A673 (cell line): Measurements from ENCODE around the gene NAV2. TPM values are rescaled to one million over a fixed set of nuclear protein-coding genes. Genes with fewer than 3 reads are reported as not detected.

ENCODE experiments used
- BruUV-seq: library from RNA; stranded (reverse); fragments of 400-500 nt; replicated peaks from 2 replicates; lab custom pipeline; 2021; lab: Mats Ljungman, UMichigan
- CTCF ChIA-PET: fragments of 300-600 bp; sonication (Branson Sonifier 250); formaldehyde crosslinking; loops from one replicate; lab custom pipeline; 2022; ENCODE audit warnings: antibody characterized with exemption; lab: Charles Lee
- POLR2A ChIA-PET: fragments of 300-600 bp; sonication (Branson Sonifier 250); formaldehyde crosslinking; loops from one replicate; lab custom pipeline; 2022; ENCODE audit warnings: antibody characterized with exemption; ENCODE audit not compliant: low non-redundant PET; lab: Charles Lee
- DNase-seq: peaks from one replicate; pipeline ENCODE4 v3.0.0-alpha.2; 2015; ENCODE audit warnings: low spot score
- H3K27ac ChIP-seq: fragments of 200-600 bp; sonication (generic); 2 replicates; pipeline ENCODE4 v1.5.1; 2016; ENCODE audit warnings: mixed run types, low read depth, mild to moderate bottlenecking, mixed read lengths, antibody characterized with exemption, low read length; ENCODE audit not compliant: poor library complexity, severe bottlenecking
- H3K27me3 ChIP-seq: fragments of 200-600 bp; sonication (generic); replicated peaks from 2 replicates; pipeline ENCODE4 v1.6.1; 2017; ENCODE audit warnings: mixed run types, low read depth, mild to moderate bottlenecking, mixed read lengths, antibody characterized with exemption, low read length; ENCODE audit not compliant: insufficient read depth, poor library complexity
- H3K36me3 ChIP-seq: fragments of 200-600 bp; sonication (generic); 2 replicates; pipeline ENCODE4 v1.6.1; 2016; ENCODE audit warnings: mixed run types, mild to moderate bottlenecking, mixed read lengths, antibody characterized with exemption, low read length; ENCODE audit not compliant: insufficient read depth, poor library complexity, severe bottlenecking
- H3K4me1 ChIP-seq: fragments of 200-600 bp; sonication (generic); 2 replicates; pipeline ENCODE4 v1.6.1; 2017; ENCODE audit warnings: mixed run types, mild to moderate bottlenecking, mixed read lengths, antibody characterized with exemption, low read length; ENCODE audit not compliant: insufficient read depth, poor library complexity, severe bottlenecking
- H3K4me3 ChIP-seq: fragments of 200-600 bp; sonication (generic); 2 replicates; pipeline ENCODE4 v1.5.1; 2016; ENCODE audit warnings: low read depth, mixed run types, mild to moderate bottlenecking, mixed read lengths, low read length; ENCODE audit not compliant: poor library complexity, severe bottlenecking
- H3K9me3 ChIP-seq: fragments of 200-600 bp; sonication (generic); 2 replicates; pipeline ENCODE4 v1.6.1; 2016; ENCODE audit warnings: mixed run types, low read depth, mild to moderate bottlenecking, mixed read lengths, antibody characterized with exemption, low read length; ENCODE audit not compliant: poor library complexity, severe bottlenecking
- EZH2 ChIP-seq: fragments of 200-600 bp; sonication (generic); IDR thresholded peaks from 2 replicates; pipeline ENCODE4 v1.6.1; 2017; ENCODE audit warnings: borderline replicate concordance, low read depth, mild to moderate bottlenecking, mixed read lengths, antibody characterized with exemption, low read length; ENCODE audit not compliant: poor library complexity, severe bottlenecking
- intact Hi-C: fragments of 100-400 bp; cut with micrococcal nuclease; formaldehyde crosslinking; loops from one replicate; pipeline ENCODE4 v1.10.0; 2022; ENCODE audit not compliant: unreplicated experiment
- total RNA-seq: library from RNA; stranded (reverse); gene quantifications from 2 replicates; pipeline ENCODE4 v1.2.3, GENCODE V29; 2021
- TF ChIP-seq, protein P1 (sequence below): fragments of 300-800, 200-600 bp; sonication (generic); conservative IDR thresholded peaks from 2 replicates; pipeline ENCODE4 v1.5.1; 2017; ENCODE audit warnings: low read depth, mild to moderate bottlenecking, antibody characterized with exemption, low read length, moderate library complexity, mixed read lengths

Gene NAV2
- total RNA-seq, 1 experiment from 2014 or later = not detected

DNA sequence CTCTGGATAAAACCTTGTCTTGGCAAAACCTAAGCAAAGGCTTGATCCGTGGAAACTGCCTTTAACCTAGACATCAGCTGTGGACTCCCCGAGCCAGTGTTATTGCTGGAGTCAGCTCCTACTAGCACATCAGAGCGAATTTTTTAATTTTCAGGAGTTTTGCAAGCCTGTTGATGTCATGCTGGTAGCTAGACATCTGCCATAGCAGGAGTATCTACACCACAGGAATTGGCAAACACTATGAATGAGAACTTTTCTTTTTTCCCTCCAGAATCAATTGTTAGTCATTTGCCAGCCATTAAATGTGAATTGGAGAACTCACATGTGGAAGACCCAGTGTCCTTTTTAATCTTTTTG lies 201.2 kb downstream of the NAV2 start:
- Histone ChIP-seq H3K27me3 (no peaks in the 10 kb centered on the region), H3K4me1 (no peaks in the 10 kb centered on the region), H3K4me3 (no peak overlapping the region), H3K36me3 (no peaks in the 10 kb centered on the region), H3K9me3 (no peaks in the 10 kb centered on the region), H3K27ac (no peak overlapping the region)
- ChIA-PET POLR2A (no interaction called here), CTCF (no interaction called here)
- TF ChIP-seq EZH2 = no peak
- TF ChIP-seq, protein P1, sequence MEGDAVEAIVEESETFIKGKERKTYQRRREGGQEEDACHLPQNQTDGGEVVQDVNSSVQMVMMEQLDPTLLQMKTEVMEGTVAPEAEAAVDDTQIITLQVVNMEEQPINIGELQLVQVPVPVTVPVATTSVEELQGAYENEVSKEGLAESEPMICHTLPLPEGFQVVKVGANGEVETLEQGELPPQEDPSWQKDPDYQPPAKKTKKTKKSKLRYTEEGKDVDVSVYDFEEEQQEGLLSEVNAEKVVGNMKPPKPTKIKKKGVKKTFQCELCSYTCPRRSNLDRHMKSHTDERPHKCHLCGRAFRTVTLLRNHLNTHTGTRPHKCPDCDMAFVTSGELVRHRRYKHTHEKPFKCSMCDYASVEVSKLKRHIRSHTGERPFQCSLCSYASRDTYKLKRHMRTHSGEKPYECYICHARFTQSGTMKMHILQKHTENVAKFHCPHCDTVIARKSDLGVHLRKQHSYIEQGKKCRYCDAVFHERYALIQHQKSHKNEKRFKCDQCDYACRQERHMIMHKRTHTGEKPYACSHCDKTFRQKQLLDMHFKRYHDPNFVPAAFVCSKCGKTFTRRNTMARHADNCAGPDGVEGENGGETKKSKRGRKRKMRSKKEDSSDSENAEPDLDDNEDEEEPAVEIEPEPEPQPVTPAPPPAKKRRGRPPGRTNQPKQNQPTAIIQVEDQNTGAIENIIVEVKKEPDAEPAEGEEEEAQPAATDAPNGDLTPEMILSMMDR = no peak
- BruUV-seq = no TSS peak
- DNase-seq = no peak
- intact Hi-C loops = no loop called here

- no TSS peak for BruUV-seq
- Histone ChIP-seq H3K4me3 (no peak overlapping the region), H3K27ac (no peak overlapping the region), H3K4me1 (no peaks in the 10 kb centered on the region), H3K36me3 (no peaks in the 10 kb centered on the region), H3K9me3 (no peaks in the 10 kb centered on the region), H3K27me3 (no peaks in the 10 kb centered on the region)
- no peak for TF ChIP-seq EZH2
- intact Hi-C loops = no loop called here
- ChIA-PET CTCF (no interaction called here), POLR2A (interaction anchor here (0.6 kb wide), 1 partner anchor 137 kb away, joined by 27 read pairs; no protein-coding TSS in a partner anchor)
- no peak for DNase-seq
These were observed 203.2 kb downstream of the NAV2 start for GRCh38 chr11:19915808-19916207.

DNA sequence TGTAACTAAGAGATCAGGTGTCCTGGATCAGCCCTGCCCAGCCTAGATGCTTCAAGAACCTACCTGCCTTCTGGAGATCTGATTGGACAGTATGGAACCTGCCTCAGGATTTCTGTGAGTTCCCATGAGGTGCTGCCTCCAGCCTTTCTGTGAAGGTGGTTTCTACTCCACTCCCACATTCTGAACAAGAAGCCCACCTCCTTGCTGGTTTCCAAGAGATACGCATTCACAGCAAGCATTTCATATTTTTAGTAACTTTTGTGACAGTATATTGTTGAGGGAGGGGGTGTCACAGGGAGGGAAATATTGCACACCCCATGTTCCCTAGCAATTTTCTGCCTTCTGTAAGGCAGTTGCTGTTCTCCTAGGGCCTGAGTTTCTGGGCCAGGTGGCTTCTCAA lies 204.4 kb downstream of the NAV2 start:
- BruUV-seq = no TSS peak
- DNase-seq = no peak
- POLR2A ChIA-PET = no interaction called here
- H3K9me3 ChIP-seq = no peaks in the 10 kb centered on the region
- H3K4me1 ChIP-seq = no peaks in the 10 kb centered on the region
- TF ChIP-seq, protein P1 = no peak
- TF ChIP-seq EZH2 = no peak
- no peaks in the 10 kb centered on the region for H3K27me3 ChIP-seq
- H3K27ac ChIP-seq = no peak overlapping the region
- H3K4me3 ChIP-seq = no peak overlapping the region
- CTCF ChIA-PET = no interaction called here
- intact Hi-C loops = no loop called here
- H3K36me3 ChIP-seq = no peaks in the 10 kb centered on the region
